ENCODE measurements around the gene LIME1. TPM values are rescaled to one million over a fixed set of nuclear protein-coding genes. Genes with fewer than 3 reads are reported as not detected.

LIME1 gene
- total RNA-seq, 1 donor from 2014 or later: 12.5 TPM

GRCh38 chr20:63748934-63749270, 12.4 kb downstream of the LIME1 start:
- TF ChIP-seq CTCF (IDR thresholded peaks at IDR 0.05): no peak
- Mint-ChIP-seq H3K4me1 (ENCODE audit: unreplicated experiment) (no peaks in the 10 kb centered on the region), H3K27me3 (ENCODE audit: unreplicated experiment) (no peaks in the 10 kb centered on the region), H3K36me3 (ENCODE audit: unreplicated experiment) (peaks cover 3% of the 10 kb centered on the region), H3K27ac (ENCODE audit: unreplicated experiment) (no peak overlapping the region), H3K9me3 (ENCODE audit: unreplicated experiment) (no peaks in the 10 kb centered on the region), H3K4me3 (ENCODE audit: unreplicated experiment) (no peak overlapping the region)
- DNase-seq (ENCODE audit: extremely low spot score, unreplicated experiment): no peak

DNA sequence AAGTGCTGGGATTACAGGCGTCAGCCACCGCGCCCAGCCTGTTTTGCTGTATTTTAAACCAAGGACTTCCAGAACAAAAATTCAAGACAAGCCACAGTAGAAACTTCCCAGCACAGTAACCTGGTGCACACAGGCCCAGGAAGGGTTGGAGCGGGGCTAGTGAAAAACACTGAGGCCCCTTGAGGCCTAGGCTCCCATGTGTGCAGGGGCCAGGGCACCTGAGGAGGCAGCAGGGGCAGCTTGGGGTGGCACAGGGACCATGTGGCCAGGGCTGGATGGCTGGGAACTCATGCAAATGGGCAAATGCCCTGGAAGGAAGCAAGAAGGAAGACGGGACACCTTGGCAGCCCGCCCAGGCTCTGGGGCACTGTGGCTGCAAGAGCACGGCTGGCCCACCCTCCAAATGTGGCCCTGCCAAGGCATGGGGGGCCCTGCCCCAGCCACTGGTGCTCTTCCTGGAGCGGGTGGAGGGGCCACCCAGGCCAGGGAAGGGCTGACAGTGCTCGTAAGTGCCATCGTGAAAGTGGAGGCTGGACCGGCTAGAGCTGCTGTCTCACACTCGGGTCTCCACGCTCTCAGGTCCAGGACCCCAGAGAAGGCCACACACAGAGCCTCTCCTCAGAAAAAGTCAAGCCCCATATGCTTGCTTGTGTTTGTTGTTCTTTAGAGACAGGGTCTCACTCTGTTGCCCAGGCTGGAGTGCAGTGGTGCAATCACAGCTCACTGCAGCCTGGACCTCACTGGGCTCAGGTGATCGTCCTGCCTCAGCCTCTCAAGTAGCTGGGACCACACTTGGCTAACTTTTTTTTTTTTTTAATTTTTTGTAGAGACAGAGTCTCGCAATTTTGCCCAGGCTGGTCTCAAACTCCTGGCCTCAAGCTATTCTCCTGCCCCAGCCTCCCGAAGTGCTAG, 13.4 kb downstream of the LIME1 start:
- no peak overlapping the region for H3K27ac Mint-ChIP-seq (ENCODE audit: unreplicated experiment)
- H3K9me3 Mint-ChIP-seq (ENCODE audit: unreplicated experiment): no peaks in the 10 kb centered on the region
- no peak for DNase-seq (ENCODE audit: extremely low spot score, unreplicated experiment)
- H3K36me3 Mint-ChIP-seq (ENCODE audit: unreplicated experiment): peaks cover 4% of the 10 kb centered on the region
- no peaks in the 10 kb centered on the region for H3K27me3 Mint-ChIP-seq (ENCODE audit: unreplicated experiment)
- H3K4me3 Mint-ChIP-seq (ENCODE audit: unreplicated experiment): no peak overlapping the region
- TF ChIP-seq CTCF (IDR thresholded peaks at IDR 0.05): no peak
- no peaks in the 10 kb centered on the region for H3K4me1 Mint-ChIP-seq (ENCODE audit: unreplicated experiment)

GRCh38 chr20:63750807-63751470, 14.5 kb downstream of the LIME1 start:
- no peaks in the 10 kb centered on the region for H3K27me3 Mint-ChIP-seq (ENCODE audit: unreplicated experiment)
- no peak overlapping the region for H3K4me3 Mint-ChIP-seq (ENCODE audit: unreplicated experiment)
- H3K9me3 Mint-ChIP-seq (ENCODE audit: unreplicated experiment): no peaks in the 10 kb centered on the region
- TF ChIP-seq CTCF (IDR thresholded peaks at IDR 0.05): no peak
- H3K4me1 Mint-ChIP-seq (ENCODE audit: unreplicated experiment): no peaks in the 10 kb centered on the region
- DNase-seq (ENCODE audit: extremely low spot score, unreplicated experiment): no peak
- no peak overlapping the region for H3K27ac Mint-ChIP-seq (ENCODE audit: unreplicated experiment)
- H3K36me3 Mint-ChIP-seq (ENCODE audit: unreplicated experiment): peaks cover 2% of the 10 kb centered on the region

DNA sequence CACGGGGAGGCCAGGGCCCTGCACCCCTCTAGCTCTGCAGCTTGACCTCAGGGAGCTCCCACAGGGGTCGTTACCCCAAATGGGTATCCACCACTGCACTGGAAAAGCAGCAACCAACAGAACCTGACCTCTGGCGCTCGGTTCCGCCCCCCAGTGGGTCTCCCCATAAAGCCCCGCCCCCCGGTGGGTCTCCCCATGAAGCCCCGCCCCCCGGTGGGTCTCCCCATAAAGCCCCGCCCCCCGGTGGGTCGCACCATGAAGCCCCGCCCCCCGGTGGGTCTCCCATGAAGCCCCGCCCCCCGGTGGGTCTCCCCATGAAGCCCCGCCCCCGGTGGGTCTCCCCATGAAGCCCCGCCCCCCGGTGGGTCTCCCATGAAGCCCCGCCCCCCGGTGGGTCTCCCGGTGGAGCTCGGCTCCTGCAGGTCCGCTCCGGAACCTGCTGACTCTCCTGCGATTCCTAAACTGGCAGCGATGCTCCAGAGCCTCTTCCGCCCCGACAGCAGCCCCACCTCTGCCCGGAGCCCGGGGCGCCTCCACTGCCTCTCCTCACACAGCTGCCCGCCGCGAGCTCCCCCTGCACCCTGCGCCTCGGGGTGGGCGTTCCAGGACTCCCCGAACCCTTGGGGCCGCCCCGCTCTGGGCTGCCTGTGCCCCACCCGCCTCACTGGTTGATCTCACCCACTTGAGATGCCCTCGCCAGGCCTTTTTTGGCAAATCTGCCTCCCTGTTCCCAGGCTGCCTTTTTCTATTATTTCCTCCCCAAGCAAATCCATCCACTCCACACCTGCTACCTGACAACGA, 15.2 kb downstream of the LIME1 start:
- DNase-seq (ENCODE audit: extremely low spot score, unreplicated experiment): peak; percentile 83
- Mint-ChIP-seq H3K4me1 (ENCODE audit: unreplicated experiment) (no peaks in the 10 kb centered on the region), H3K4me3 (ENCODE audit: unreplicated experiment) (no peak overlapping the region), H3K9me3 (ENCODE audit: unreplicated experiment) (no peaks in the 10 kb centered on the region), H3K27me3 (ENCODE audit: unreplicated experiment) (no peaks in the 10 kb centered on the region), H3K36me3 (ENCODE audit: unreplicated experiment) (peaks cover 4% of the 10 kb centered on the region), H3K27ac (ENCODE audit: unreplicated experiment) (no peak overlapping the region)
- no peak for TF ChIP-seq CTCF (IDR thresholded peaks at IDR 0.05)
